ELR (cell line): ENCODE results near the gene VPS9D1.
"Not testable (repeated sequence)": the region's sequence is repeated elsewhere in the genome, so short reads cannot be mapped to it uniquely, and the experiment has no call there.

Experiments
- DNase-seq: peaks from one replicate; pipeline ENCODE4 v3.0.0-alpha.2; 2015; ENCODE audit warnings: low read depth

The VPS9D1 gene

DNA sequence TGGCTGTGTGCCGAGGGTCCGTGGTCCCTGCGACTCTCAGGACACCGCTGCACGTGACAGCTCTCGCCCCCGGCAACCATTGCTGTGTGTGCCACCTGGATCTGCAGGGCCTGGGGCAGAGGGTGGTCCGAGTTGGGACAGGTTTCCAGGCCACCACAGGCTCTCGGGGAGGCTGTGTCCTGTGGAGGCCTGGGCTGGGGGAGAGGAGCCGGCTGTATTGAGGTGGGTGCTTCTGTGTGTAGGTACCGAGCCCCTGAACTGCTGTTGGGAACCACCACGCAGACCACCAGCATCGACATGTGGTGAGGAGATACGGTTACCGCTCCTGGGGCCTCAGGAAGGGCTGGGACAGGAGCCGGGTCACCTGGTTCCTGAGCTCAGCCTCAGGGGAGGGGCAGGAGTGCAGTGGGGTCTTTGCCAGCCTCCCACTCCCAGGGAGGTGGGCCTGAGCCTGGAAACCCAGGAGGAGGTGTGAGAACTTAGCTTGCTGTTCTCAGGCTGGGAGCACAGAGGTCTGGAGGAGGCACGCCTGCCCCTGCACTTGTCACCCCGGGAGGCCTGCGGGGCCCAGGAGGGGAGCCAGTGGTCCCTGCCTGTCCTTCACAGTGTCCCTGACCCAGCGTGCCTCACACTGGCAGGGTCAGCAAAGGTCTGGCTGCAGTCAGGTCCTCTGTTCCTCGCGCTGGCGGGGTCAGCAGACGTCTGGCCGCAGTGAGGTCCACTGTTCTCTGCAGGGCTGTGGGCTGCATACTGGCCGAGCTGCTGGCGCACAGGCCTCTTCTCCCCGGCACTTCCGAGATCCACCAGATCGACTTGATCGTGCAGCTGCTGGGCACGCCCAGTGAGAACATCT, 26.5 kb downstream of the VPS9D1 start:
- DNase-seq = no peak

GRCh38 chr16:89693289-89693731, 27.4 kb downstream of the VPS9D1 start:
- DNase-seq = no peak

GRCh38 chr16:89691986-89692569, 28.6 kb downstream of the VPS9D1 start:
- no peak for DNase-seq

GRCh38 chr16:89691231-89691985, 29.3 kb downstream of the VPS9D1 start:
- no peak for DNase-seq

- DNase-seq = no peak
Measured at GRCh38 chr16:89690392-89690901, 30.3 kb downstream of the VPS9D1 start.

- DNase-seq = not testable (repeated sequence)
Measured at GRCh38 chr16:89689621-89690020, 31.1 kb downstream of the VPS9D1 start.

DNA sequence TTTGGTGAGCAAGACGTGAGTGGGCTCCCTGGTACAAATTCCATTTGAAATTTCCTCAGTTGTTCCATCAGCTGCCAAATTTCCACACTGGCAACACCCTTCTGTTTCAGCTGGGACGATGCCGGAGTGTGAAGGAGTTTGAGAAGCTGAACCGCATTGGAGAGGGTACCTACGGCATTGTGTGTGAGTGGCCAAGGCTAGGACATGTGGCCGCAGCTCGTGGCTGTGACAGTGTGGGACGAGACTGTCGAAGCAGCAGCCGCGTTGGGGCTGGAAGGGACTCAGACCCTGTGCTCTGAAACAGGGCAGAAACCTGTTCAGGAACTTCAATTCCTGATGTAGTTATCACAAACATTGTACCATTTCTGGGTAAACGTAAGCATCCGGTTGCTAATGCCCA, 31.6 kb downstream of the VPS9D1 start:
- DNase-seq = no peak

DNA sequence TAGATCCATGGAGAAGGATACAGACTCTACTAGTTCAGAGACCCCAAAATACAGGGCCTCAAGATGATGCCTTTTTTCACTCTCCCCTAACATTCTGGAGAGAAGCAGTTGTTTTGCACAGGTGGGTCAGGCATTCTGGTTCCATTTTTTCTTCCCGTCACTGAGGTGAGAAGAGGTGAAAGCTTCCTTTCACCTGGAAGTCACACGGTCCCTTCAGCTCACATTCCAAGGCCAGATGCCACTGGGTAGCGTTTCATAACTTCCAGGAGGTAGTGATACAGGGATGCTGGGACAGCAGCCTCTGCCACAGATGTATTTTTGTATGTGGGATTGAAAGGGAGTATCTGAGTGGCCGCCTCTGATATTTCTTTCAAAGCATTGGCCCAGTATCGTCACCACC, 32.3 kb downstream of the VPS9D1 start:
- no peak for DNase-seq

- DNase-seq = peak; percentile 68
Measured at GRCh38 chr16:89687092-89687940, 33.4 kb downstream of the VPS9D1 start.

GRCh38 chr16:89686520-89687091, 34.1 kb downstream of the VPS9D1 start, which contains the start of gene CDK10:
Gene CDK10 (plus strand): TSS chr16:89686689. CDS start chr16:89686711, 22 bp downstream.
- peak; percentile 94 for DNase-seq

- DNase-seq = no peak
Measured at GRCh38 chr16:89685916-89686315, 34.8 kb downstream of the VPS9D1 start.

- DNase-seq = peak; percentile 55
Measured at GRCh38 chr16:89678258-89678657, 42.4 kb downstream of the VPS9D1 start.

DNA sequence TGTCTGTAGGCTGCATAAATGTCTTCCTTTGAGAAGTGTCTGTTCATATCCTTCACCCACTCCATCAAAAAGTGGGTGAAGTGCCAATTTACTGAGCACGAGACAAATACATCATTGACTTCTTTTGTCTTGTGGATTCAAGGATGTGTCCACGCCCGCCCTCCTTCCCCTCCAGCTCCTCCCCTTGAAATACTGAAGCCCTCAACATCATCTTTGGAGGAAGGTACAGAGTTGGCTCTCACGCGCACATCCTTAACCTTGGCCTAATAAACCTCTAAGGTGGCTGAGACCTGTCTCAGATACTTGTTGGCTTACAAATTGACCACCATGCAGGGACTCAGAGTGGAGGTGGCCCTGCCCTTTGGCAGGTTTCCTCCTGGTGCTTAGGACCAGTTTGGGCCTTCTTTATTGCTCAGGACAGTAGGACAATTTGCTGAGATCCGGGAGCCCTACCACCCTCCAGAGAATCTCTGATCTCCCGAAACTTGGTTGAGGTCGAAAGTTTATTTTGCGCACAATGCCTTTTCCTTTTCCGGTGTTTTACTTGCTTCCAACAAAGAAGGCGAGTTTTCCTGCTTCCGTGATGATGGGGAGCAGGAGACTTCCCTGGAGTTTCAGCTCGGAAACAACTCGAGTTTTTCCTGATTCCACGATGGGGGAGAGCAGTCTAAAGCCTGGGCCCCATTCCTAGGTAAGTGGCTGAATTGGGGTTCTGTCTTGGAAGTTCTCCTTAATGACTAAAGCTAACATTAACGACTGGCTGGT, 48.3 kb downstream of the VPS9D1 start:
- DNase-seq = no peak

DNA sequence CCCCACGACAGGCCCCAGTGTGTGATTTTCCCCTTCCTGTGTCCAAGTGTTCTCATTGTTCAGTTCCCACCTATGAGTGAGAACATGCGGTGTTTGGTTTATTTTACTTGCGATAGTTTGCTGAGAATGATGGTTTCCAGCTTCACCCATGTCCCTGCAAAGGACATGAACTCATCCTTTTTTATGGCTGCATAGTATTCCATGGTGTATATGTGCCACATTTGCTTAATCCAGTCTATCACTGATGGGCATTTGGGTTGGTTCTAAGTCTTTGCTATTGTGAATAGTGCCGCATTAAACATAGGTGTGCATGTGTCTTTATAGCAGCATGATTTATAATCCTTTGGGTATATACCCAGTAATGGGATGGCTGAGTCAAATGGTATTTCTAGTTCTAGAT, 49.1 kb downstream of the VPS9D1 start:
- not testable (repeated sequence) for DNase-seq

DNA sequence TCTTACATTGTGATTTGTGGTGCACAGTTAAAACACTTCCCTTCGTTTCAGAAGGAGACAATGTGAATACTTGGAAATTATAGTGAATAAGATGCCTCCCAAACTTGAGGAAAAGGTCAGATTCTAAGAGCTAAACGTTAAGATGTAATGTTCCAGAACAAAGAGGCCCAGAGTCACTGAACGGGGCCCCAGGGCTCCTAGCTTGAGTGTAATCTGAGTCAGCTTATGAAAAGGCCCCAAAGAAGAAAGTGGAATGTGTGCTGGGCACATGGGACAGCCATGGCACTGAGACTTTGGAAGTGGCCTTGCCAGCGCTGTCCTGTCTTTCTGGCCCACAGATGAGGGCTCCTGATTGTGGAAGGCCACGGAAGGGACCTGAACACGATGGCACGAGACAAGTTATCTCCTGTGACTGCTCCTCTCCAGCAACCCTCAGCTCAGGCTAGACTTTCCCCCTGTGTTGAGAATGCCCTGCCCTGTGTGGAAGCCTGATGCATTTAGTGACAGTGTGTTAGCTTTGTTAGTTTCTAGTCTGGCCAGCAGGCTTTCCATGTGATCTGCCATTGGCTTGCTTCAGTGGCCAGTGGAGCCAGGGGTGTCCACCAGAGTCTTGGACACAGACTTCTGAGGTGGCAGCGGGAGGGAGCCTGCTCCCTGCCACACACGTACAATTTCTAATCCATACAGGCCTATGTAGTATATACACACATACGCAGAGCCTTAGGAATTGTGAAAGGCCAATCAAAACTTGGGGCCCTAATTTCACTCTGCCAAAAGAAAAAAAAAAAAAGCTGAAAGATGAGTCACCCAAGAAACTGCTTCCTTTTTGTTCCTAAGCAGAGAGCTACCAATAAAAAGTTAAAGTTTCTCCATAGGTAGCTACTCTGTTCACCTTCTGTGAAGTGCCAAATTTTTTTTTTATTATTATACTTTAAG, 49.9 kb downstream of the VPS9D1 start:
- peak; percentile 62 for DNase-seq

DNA sequence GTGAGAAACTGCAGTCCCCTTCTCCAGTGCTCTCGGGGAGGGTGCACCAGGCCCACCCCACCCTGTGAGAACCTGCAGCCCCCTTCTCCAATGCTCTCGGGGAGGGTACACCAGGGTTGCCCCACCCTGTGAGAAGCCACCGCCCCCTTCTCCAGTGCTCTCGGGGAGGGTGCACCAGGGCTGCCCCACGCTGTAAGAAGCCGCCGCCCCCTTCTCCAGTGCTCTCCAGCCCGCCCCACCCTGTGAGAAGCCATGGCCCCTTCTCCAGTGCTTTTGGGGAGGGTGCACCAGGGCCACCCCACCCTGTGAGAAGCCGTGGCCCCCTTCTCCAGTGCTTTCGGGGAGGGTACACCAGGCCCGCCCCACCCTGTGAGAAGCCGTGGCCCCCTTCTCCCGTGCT, 50.9 kb downstream of the VPS9D1 start:
- no peak for DNase-seq

DNA sequence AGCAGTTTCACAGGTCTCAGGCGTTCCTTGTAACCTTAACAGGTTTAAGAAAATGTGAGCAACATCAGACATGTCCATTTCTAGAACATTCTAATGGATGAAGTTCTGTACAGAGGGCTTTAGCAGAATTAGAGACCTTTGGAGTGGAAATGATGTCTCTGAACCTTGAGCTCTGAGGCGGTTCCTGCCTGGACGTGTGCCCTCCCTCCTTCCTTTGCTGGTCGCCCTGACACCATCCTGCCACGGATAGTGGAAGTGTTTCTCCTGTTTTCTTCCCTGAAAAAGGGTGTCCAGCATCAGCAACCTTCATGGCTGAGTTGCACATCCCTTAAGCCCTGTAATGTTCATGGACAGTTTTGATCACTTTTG, 51.9 kb downstream of the VPS9D1 start:
- no peak for DNase-seq

- no peak for DNase-seq
Measured at GRCh38 chr16:89667633-89668032, 53.1 kb downstream of the VPS9D1 start.

- peak; percentile 54 for DNase-seq
Measured at GRCh38 chr16:89667000-89667399, 53.7 kb downstream of the VPS9D1 start.
